Esophagus muscularis mucosa (tissue), 4 donors: ENCODE data around the gene NSRP1.
"Not testable (repeated sequence)": the region's sequence is repeated elsewhere in the genome, so short reads cannot be mapped to it uniquely, and the experiment has no call there.

ENCODE experiments used
- CTCF ChIP-seq, 3 experiments: fragments of 200-600 bp in 2 of 3; fragments of 450-650 bp in 1 of 3; sonication (generic) in 2 of 3; IDR thresholded peaks; one replicate each; pipeline ENCODE4 v1.5.1; 2017 to 2019; ENCODE audit warnings: antibody characterized with exemption in 3 of 3, mild to moderate bottlenecking in 2 of 3, moderate library complexity in 1 of 3
- EP300 ChIP-seq: sonication (generic); formaldehyde crosslinking; IDR thresholded peaks from one replicate; pipeline ENCODE4 v1.6.1; 2017; ENCODE audit warnings: antibody characterized with exemption
- POLR2A ChIP-seq: fragments of 450-650 bp; IDR thresholded peaks from one replicate; pipeline ENCODE4 v1.6.1; 2017; ENCODE audit warnings: antibody characterized with exemption, moderate library complexity, mild to moderate bottlenecking, low read depth
- POLR2AphosphoS5 ChIP-seq, 2 donors: sonication (generic); formaldehyde crosslinking; IDR thresholded peaks; one replicate each; pipeline ENCODE4 v1.6.1; 2017; ENCODE audit warnings: antibody characterized with exemption in 2 of 2

- not testable (repeated sequence) for TF ChIP-seq CTCF (IDR thresholded peaks at IDR 0.05); POLR2AphosphoS5 (IDR thresholded peaks at IDR 0.05); POLR2A; EP300
Measured at GRCh38 chr17:30230009-30230408, 113.4 kb downstream of the NSRP1 start.
